ENCODE data around the gene TAF1L.

The TAF1L gene

GRCh38 chr9:32590476-32590875, 45.0 kb downstream of the TAF1L start:
- no peak overlapping the region for H3K4me3 ChIP-seq (ENCODE audit: low read depth, low read length)
- TF ChIP-seq, protein P1, sequence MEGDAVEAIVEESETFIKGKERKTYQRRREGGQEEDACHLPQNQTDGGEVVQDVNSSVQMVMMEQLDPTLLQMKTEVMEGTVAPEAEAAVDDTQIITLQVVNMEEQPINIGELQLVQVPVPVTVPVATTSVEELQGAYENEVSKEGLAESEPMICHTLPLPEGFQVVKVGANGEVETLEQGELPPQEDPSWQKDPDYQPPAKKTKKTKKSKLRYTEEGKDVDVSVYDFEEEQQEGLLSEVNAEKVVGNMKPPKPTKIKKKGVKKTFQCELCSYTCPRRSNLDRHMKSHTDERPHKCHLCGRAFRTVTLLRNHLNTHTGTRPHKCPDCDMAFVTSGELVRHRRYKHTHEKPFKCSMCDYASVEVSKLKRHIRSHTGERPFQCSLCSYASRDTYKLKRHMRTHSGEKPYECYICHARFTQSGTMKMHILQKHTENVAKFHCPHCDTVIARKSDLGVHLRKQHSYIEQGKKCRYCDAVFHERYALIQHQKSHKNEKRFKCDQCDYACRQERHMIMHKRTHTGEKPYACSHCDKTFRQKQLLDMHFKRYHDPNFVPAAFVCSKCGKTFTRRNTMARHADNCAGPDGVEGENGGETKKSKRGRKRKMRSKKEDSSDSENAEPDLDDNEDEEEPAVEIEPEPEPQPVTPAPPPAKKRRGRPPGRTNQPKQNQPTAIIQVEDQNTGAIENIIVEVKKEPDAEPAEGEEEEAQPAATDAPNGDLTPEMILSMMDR (IDR thresholded peaks at IDR 0.05; ENCODE audit: low read depth, low read length): no peak

- TF ChIP-seq, protein P1 (IDR thresholded peaks at IDR 0.05; ENCODE audit: low read depth, low read length): peak; percentile 16; the same call in 1 of the 2 replicates
- no peak overlapping the region for H3K4me3 ChIP-seq (ENCODE audit: low read depth, low read length)
These were observed 46.3 kb downstream of the TAF1L start for GRCh38 chr9:32589083-32589723.

- no peak overlapping the region for H3K4me3 ChIP-seq (ENCODE audit: low read depth, low read length)
- TF ChIP-seq, protein P1 (IDR thresholded peaks at IDR 0.05; ENCODE audit: low read depth, low read length): no peak
These were observed 47.6 kb downstream of the TAF1L start for GRCh38 chr9:32587901-32588300.

- TF ChIP-seq, protein P1 (IDR thresholded peaks at IDR 0.05; ENCODE audit: low read depth, low read length): no peak
- H3K4me3 ChIP-seq (ENCODE audit: low read depth, low read length): no peak overlapping the region
These were observed 50.7 kb downstream of the TAF1L start for GRCh38 chr9:32584784-32585183.

GRCh38 chr9:32581512-32582143, 53.8 kb downstream of the TAF1L start:
- TF ChIP-seq, protein P1 (IDR thresholded peaks at IDR 0.05; ENCODE audit: low read depth, low read length): peak; percentile 42
- H3K4me3 ChIP-seq (ENCODE audit: low read depth, low read length): no peak overlapping the region

DNA sequence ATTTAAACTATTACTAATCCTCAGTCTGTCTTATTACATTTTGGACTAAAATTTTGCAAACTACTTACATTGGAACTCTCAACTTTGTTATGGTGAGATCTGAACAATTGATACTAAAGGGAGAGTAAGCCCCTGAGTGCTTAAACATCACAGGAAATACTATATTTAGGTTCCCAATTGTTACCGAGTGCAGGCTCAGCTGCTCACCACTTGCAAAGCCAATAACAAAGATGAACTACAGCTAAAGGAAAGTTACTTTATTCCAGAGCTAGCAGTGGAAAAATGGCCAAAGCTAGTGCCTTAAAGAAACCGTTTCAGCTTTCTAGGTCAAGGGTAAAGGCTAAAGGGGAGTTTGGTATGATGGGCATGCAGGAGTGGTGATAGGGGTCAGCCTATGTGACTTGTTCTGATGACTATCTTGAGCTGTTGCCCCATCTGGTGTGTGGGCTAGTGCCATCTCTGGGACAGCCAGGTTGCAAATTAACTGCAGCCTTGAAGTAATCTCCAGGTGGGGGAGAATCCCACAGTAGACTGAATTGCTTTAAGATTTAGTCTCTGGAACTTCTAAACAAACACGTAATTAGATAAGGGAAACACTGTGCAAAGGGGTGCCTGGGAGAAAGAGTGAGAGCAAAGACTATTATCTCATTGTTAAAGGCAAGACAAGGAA, 54.7 kb downstream of the TAF1L start:
- H3K4me3 ChIP-seq (ENCODE audit: low read depth, low read length): no peak overlapping the region
- TF ChIP-seq, protein P1 (IDR thresholded peaks at IDR 0.05; ENCODE audit: low read depth, low read length): no peak
